ENCODE measurements around the gene ALS2CL. TPM values are rescaled to one million over a fixed set of nuclear protein-coding genes. Genes with fewer than 3 reads are reported as not detected.

Gene ALS2CL
- total and polyA plus RNA-seq, 10 of the 15 experiments (the other 5 are each of a cell fraction or from before 2014, with no cell fraction given): 0.01 to 0.05 TPM; not detected in 8

DNA sequence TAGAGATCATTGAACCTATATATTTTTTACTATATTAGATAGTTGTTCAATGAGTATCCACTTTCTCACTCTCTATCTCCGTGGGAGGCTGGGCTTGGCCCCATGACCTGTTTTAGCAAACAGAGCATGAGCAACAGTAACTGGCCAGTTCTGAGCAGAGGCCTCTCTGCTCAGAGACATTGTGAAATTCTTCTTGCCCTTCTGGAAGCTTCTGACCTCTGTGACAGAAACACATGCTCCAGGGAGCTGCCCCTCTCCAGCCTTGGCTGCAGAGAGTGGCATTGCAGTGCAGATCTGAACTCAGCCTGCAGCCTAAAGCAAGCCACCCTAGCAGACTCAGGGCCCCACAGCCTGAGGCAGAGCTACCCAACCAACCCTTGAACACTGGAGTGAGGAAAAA, 60.7 kb downstream of the ALS2CL start:
- no peak for FAIRE-seq
- 0 out of 4 replicates have a peak, but pooled peaks cover 0 to 2% of the 10 kb centered on the region in 2 experiments for H3K27me3 ChIP-seq (replicated peaks in 1 of 2; ENCODE audit: control insufficient read depth in 2 of 2, insufficient read depth in 2 of 2, low read length in 1 of 2)
- in situ Hi-C loops (cut with MboI): no loop called here

DNA sequence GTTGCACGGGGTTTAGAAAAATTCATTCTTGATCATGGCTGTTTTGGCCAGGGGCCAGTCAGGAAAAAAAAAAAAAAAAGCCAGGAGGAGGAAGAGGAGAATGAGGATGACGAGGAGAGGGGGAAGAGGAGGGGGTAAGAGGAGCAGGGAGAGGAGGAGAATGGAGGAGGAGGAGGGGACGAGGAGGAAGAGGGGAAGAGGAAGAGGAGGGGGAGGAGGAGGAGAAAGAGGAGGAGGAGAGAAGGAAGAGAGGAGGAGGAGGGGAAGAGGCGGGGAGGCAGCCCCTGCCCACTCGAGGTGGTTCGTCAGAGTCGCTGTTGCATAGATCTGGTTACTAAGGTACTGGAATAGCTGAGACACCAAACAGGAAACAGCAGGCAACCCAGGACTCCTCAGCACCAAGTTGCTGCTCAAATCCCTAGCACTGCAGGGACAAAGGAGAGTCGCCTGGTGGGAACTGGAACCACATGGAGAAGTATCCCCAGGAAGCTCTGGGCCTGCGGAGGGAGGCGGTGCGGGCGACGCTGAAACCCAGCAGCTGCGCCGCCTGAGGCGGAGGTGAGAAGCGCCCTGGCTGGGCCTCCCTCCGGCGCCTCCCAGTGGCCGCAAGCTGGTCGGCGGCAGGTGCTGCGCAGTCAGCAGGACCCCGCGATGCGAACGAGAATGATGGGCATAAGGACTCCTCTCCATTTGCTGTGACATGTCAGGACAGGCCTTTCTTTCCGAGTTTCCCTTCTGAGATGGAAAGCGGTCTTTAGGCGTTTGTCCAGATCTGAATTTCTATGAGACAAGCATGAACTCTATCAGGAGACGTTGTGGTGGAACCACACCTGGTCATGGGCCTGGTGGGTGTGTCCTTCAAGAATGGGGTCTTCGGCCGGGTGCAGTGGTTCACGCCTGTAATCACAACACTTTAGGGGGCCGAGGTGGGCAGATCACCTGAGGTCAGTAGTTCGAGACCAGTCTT, 63.6 kb downstream of the ALS2CL start:
- Histone ChIP-seq H3K9me3 (replicated peaks; ENCODE audit: control insufficient read depth, insufficient read depth, low read length) (no peaks in the 10 kb centered on the region), H3K36me3 (ENCODE audit: control insufficient read depth in 2 of 2, insufficient read depth in 2 of 2, low read length in 1 of 2) (no peaks in the 10 kb centered on the region), H2AFZ (ENCODE audit: control insufficient read depth, low read depth, low read length) (peak overlapping the region; percentile 87), H3K79me2 (ENCODE audit: control insufficient read depth, insufficient read depth, low read length) (no peaks in the 10 kb centered on the region), H3K27ac (ENCODE audit: control insufficient read depth, insufficient read depth) (no peak overlapping the region), H3K4me2 (ENCODE audit: control insufficient read depth, insufficient read depth) (no peak overlapping the region), H3K4me1 (ENCODE audit: control insufficient read depth, insufficient read depth, low read length) (peaks cover 3% of the 10 kb centered on the region; the same call in 1 of the 2 replicates), H3K4me3 (no peak overlapping the region), H4K20me1 (ENCODE audit: control insufficient read depth, insufficient read depth) (no peaks in the 10 kb centered on the region), H3K27me3 (replicated peaks in 1 of 2; ENCODE audit: control insufficient read depth in 2 of 2, insufficient read depth in 2 of 2, low read length in 1 of 2) (no peaks in the 10 kb centered on the region), H3K9ac (ENCODE audit: control insufficient read depth, insufficient read depth, low read length) (no peak overlapping the region)
- 11% methylated on average over 30 of the region's 36 CpGs for WGBS (ENCODE audit: insufficient coverage, insufficient replicate concordance, low lambda C conversion rate, missing lambda C conversion rate)
- DNase-seq (ENCODE audit: low read depth, low spot score): peak; percentile 19
- ChIA-PET SMC1A (ENCODE audit: uncharacterized antibody, unreplicated experiment) (interaction anchor here (0.6 to 5.8 kb wide), 11 partner anchors 71 to 506 kb away, joined by 3 to 68 read pairs (median 3); partner anchors contain the start of gene RTP3), RAD21 (ENCODE audit: unreplicated experiment) (interaction anchor here (0.7 to 5.7 kb wide), 8 partner anchors 15 to 141 kb away, joined by 3 to 66 read pairs (median 4); no protein-coding TSS in a partner anchor), POLR2A (no interaction called here), CTCF (interaction anchor here (0.6 to 10.4 kb wide), 17 partner anchors 9 to 1136 kb away, joined by 3 to 207 read pairs (median 4); partner anchors contain the start of gene RTP3)
- intact Hi-C loops (cut with micrococcal nuclease; ENCODE audit: unreplicated experiment) (loop anchor here (1.0 kb wide), 2 partner anchors 72 to 142 kb away; no protein-coding TSS in a partner anchor), in situ Hi-C loops (cut with MboI) (loop anchor here (5.0 kb wide), 1 partner anchor 143 kb away; no protein-coding TSS in a partner anchor)
- no TSS peak for BruUV-seq (replicated peaks)
- FAIRE-seq: no peak
- peak; percentile 100 for ATAC-seq
- TF ChIP-seq SP1 (IDR thresholded peaks at IDR 0.05; ENCODE audit: low read depth, low read length) (no peak), TCF3 (IDR thresholded peaks at IDR 0.05; ENCODE audit: borderline replicate concordance, insufficient read depth, low read depth, low read length) (peak; percentile 86; the same call in 1 of the 2 replicates)
- TF ChIP-seq, protein P1, sequence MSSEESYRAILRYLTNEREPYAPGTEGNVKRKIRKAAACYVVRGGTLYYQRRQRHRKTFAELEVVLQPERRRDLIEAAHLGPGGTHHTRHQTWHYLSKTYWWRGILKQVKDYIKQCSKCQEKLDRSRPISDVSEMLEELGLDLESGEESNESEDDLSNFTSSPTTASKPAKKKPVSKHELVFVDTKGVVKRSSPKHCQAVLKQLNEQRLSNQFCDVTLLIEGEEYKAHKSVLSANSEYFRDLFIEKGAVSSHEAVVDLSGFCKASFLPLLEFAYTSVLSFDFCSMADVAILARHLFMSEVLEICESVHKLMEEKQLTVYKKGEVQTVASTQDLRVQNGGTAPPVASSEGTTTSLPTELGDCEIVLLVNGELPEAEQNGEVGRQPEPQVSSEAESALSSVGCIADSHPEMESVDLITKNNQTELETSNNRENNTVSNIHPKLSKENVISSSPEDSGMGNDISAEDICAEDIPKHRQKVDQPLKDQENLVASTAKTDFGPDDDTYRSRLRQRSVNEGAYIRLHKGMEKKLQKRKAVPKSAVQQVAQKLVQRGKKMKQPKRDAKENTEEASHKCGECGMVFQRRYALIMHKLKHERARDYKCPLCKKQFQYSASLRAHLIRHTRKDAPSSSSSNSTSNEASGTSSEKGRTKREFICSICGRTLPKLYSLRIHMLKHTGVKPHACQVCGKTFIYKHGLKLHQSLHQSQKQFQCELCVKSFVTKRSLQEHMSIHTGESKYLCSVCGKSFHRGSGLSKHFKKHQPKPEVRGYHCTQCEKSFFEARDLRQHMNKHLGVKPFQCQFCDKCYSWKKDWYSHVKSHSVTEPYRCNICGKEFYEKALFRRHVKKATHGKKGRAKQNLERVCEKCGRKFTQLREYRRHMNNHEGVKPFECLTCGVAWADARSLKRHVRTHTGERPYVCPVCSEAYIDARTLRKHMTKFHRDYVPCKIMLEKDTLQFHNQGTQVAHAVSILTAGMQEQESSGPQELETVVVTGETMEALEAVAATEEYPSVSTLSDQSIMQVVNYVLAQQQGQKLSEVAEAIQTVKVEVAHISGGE (CRISPR knock-in tag; IDR thresholded peaks at IDR 0.05): no peak
- TF ChIP-seq, protein P2, sequence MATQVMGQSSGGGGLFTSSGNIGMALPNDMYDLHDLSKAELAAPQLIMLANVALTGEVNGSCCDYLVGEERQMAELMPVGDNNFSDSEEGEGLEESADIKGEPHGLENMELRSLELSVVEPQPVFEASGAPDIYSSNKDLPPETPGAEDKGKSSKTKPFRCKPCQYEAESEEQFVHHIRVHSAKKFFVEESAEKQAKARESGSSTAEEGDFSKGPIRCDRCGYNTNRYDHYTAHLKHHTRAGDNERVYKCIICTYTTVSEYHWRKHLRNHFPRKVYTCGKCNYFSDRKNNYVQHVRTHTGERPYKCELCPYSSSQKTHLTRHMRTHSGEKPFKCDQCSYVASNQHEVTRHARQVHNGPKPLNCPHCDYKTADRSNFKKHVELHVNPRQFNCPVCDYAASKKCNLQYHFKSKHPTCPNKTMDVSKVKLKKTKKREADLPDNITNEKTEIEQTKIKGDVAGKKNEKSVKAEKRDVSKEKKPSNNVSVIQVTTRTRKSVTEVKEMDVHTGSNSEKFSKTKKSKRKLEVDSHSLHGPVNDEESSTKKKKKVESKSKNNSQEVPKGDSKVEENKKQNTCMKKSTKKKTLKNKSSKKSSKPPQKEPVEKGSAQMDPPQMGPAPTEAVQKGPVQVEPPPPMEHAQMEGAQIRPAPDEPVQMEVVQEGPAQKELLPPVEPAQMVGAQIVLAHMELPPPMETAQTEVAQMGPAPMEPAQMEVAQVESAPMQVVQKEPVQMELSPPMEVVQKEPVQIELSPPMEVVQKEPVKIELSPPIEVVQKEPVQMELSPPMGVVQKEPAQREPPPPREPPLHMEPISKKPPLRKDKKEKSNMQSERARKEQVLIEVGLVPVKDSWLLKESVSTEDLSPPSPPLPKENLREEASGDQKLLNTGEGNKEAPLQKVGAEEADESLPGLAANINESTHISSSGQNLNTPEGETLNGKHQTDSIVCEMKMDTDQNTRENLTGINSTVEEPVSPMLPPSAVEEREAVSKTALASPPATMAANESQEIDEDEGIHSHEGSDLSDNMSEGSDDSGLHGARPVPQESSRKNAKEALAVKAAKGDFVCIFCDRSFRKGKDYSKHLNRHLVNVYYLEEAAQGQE (IDR thresholded peaks at IDR 0.05; ENCODE audit: low read depth, low read length): no peak

More for the DNA sequence above, 60.7 kb downstream of the ALS2CL start:
- WGBS (ENCODE audit: insufficient coverage, insufficient replicate concordance, low lambda C conversion rate, missing lambda C conversion rate): 44% methylated on average over 1 of the region's 1 CpG
- RAD21 ChIA-PET (ENCODE audit: unreplicated experiment): interaction anchor here (1.6 kb wide), 1 partner anchor 144 kb away, joined by 10 read pairs; no protein-coding TSS in a partner anchor
- no peak overlapping the region for H2AFZ ChIP-seq (ENCODE audit: control insufficient read depth, low read depth, low read length)
- H3K36me3 ChIP-seq (ENCODE audit: control insufficient read depth in 2 of 2, insufficient read depth in 2 of 2, low read length in 1 of 2): no peaks in the 10 kb centered on the region
- SMC1A ChIA-PET (ENCODE audit: uncharacterized antibody, unreplicated experiment): interaction anchor here (5.8 kb wide), 1 partner anchor 144 kb away, joined by 68 read pairs; no protein-coding TSS in a partner anchor
- peaks cover 3% of the 10 kb centered on the region; the same call in 1 of the 2 replicates for H3K4me1 ChIP-seq (ENCODE audit: control insufficient read depth, insufficient read depth, low read length)
- CTCF ChIA-PET: interaction anchor here (10.4 kb wide), 1 partner anchor 145 kb away, joined by 207 read pairs; no protein-coding TSS in a partner anchor
- no peaks in the 10 kb centered on the region for H3K79me2 ChIP-seq (ENCODE audit: control insufficient read depth, insufficient read depth, low read length)
- POLR2A ChIA-PET: no interaction called here
- no peak for TF ChIP-seq JUND (IDR thresholded peaks at IDR 0.05; ENCODE audit: low read depth, low read length)
- no peak for TF ChIP-seq ZBED1 (IDR thresholded peaks at IDR 0.05; ENCODE audit: borderline replicate concordance)
- no peak for TF ChIP-seq ZNF274 (IDR thresholded peaks at IDR 0.05; ENCODE audit: insufficient read depth, insufficient read length)
- no peak overlapping the region for H3K9ac ChIP-seq (ENCODE audit: control insufficient read depth, insufficient read depth, low read length)
- H3K4me3 ChIP-seq: no peak overlapping the region
- intact Hi-C loops (cut with micrococcal nuclease; ENCODE audit: unreplicated experiment): no loop called here
- ATAC-seq (no peak), DNase-seq (ENCODE audit: low read depth, low spot score) (no peak)
- H3K9me3 ChIP-seq (replicated peaks; ENCODE audit: control insufficient read depth, insufficient read depth, low read length): no peaks in the 10 kb centered on the region
- no peak overlapping the region for H3K4me2 ChIP-seq (ENCODE audit: control insufficient read depth, insufficient read depth)
- H4K20me1 ChIP-seq (ENCODE audit: control insufficient read depth, insufficient read depth): no peaks in the 10 kb centered on the region
- BruUV-seq (replicated peaks): no TSS peak
- no peak overlapping the region for H3K27ac ChIP-seq (ENCODE audit: control insufficient read depth, insufficient read depth)
